GM12878 (cell line): ENCODE data around the gene EMP3. TPM values are rescaled to one million over a fixed set of nuclear protein-coding genes. Genes with fewer than 3 reads are reported as not detected.

Experiments used
- ATF2 ChIP-seq: IDR thresholded peaks from 2 replicates; pipeline ENCODE4 v1.6.1; 2012; ENCODE audit warnings: low read length, inconsistent platforms
- CREM ChIP-seq: IDR thresholded peaks from 2 replicates; pipeline ENCODE4 v1.6.1; 2014; ENCODE audit warnings: antibody characterized with exemption, low read depth
- IKZF1 ChIP-seq: fragments of 450-650 bp; conservative IDR thresholded peaks from 2 replicates; pipeline ENCODE4 v1.6.1; 2017; ENCODE audit warnings: antibody characterized with exemption, mild to moderate bottlenecking
- KDM1A ChIP-seq: fragments of 200-600 bp; sonication (generic); IDR thresholded peaks from 2 replicates; pipeline ENCODE4 v1.6.1; 2016; ENCODE audit warnings: borderline replicate concordance
- LARP7 ChIP-seq: fragments of 450-650 bp; IDR thresholded peaks from 2 replicates; pipeline ENCODE4 v1.6.1; 2017; ENCODE audit warnings: mild to moderate bottlenecking
- MLLT1 ChIP-seq: fragments of 450-650 bp; IDR thresholded peaks from 2 replicates; pipeline ENCODE4 v1.6.1; 2016; ENCODE audit warnings: mild to moderate bottlenecking
- MTA2 ChIP-seq: fragments of 450-650 bp; IDR thresholded peaks from 2 replicates; pipeline ENCODE4 v1.6.1; 2016; ENCODE audit warnings: low read depth, mild to moderate bottlenecking, moderate library complexity
- NBN ChIP-seq: fragments of 450-650 bp; IDR thresholded peaks from 2 replicates; pipeline ENCODE4 v1.6.1; 2016
- NKRF ChIP-seq: fragments of 450-650 bp; conservative IDR thresholded peaks from 2 replicates; pipeline ENCODE4 v1.6.1; 2017; ENCODE audit warnings: mild to moderate bottlenecking, moderate library complexity
- PKNOX1 ChIP-seq: fragments of 450-650 bp; IDR thresholded peaks from 2 replicates; pipeline ENCODE4 v1.6.1; 2016; ENCODE audit warnings: mild to moderate bottlenecking
- RUNX3 ChIP-seq: IDR thresholded peaks from 2 replicates; pipeline ENCODE4 v1.6.1; 2012; ENCODE audit warnings: low read length, inconsistent platforms
- SRF ChIP-seq, 2 experiments: IDR thresholded peaks; 2 replicates each; pipeline ENCODE4 v1.6.1; 2011; ENCODE audit warnings: low read depth in 2 of 2, low read length in 2 of 2, mild to moderate bottlenecking in 1 of 2, moderate library complexity in 1 of 2
- TAF1 ChIP-seq: IDR thresholded peaks from 2 replicates; pipeline ENCODE4 v1.6.1; 2011; ENCODE audit warnings: mild to moderate bottlenecking, low read depth, low read length, borderline replicate concordance
- TARDBP ChIP-seq: IDR thresholded peaks from 2 replicates; pipeline ENCODE4 v1.6.1; 2016; ENCODE audit warnings: borderline replicate concordance
- TBL1XR1 ChIP-seq: IDR thresholded peaks from 2 replicates; pipeline ENCODE4 v1.6.1; 2012; ENCODE audit warnings: low read depth, low read length, improper control_type of control experiment
- TCF12 ChIP-seq: IDR thresholded peaks from 2 replicates; pipeline ENCODE4 v1.6.1; 2011; ENCODE audit warnings: low read depth, mild to moderate bottlenecking, low read length
- ZNF217 ChIP-seq: fragments of 450-650 bp; IDR thresholded peaks from 2 replicates; pipeline ENCODE4 v1.6.1; 2017; ENCODE audit warnings: antibody characterized with exemption, mild to moderate bottlenecking
- polyA plus RNA-seq, 11 experiments: library from polyadenylated mRNA; depleted of rRNA in 4 of 11; unstranded in 6 of 11; stranded (reverse) in 5 of 11; fragments of >200 nt; fragmentation: Nextera tagmentation in 4 of 11; fragmentation: Illumina TruSeq in 1 of 11; extraction: Ambion mirVana in 4 of 11; extraction: Trizol in 1 of 11; gene quantifications; 1 replicate in 1 of 11; 2 replicates in 10 of 11; pipeline versions ENCODE4 v1.2.1 to v1.2.3, GENCODE V29; 2011 to 2016; ENCODE audit warnings: inconsistent platforms in 2 of 11, missing spikeins in 2 of 11, low read depth in 1 of 11
- total RNA-seq, 4 experiments: library from RNA; depleted of rRNA in 3 of 4; stranded (reverse); fragments of >200 nt in 3 of 4; fragmentation: Illumina TruSeq in 1 of 4; extraction: Trizol in 1 of 4; gene quantifications; 2 replicates each; pipeline versions ENCODE4 v1.2.1 to v1.2.3, GENCODE V29; 2013 to 2021
- TF ChIP-seq, protein P1 (sequence below), 3 experiments: IDR thresholded peaks in 2 of 3; conservative IDR thresholded peaks in 1 of 3; 2 replicates each; pipeline ENCODE4 v1.5.1; 2011; ENCODE audit warnings: low read depth in 3 of 3, low read length in 3 of 3, mild to moderate bottlenecking in 3 of 3, control low read depth in 2 of 3, moderate library complexity in 2 of 3, inconsistent platforms in 1 of 3, mixed read lengths in 1 of 3; ENCODE audit not compliant: control insufficient read depth in 2 of 3, insufficient read depth in 1 of 3; ENCODE audit errors: extremely low read depth in 1 of 3
- TF ChIP-seq, protein P2 (sequence below): fragments of 450-650 bp; formaldehyde crosslinking; IDR thresholded peaks from 2 replicates; pipeline ENCODE4 v1.5.0; 2022; ENCODE audit warnings: mild to moderate bottlenecking, missing genetic modification characterization

Gene EMP3
- total and polyA plus RNA-seq, 10 of the 15 experiments (the other 5 are each of a cell fraction or from before 2014, with no cell fraction given) = 53.2 to 224 (median 134) TPM

DNA sequence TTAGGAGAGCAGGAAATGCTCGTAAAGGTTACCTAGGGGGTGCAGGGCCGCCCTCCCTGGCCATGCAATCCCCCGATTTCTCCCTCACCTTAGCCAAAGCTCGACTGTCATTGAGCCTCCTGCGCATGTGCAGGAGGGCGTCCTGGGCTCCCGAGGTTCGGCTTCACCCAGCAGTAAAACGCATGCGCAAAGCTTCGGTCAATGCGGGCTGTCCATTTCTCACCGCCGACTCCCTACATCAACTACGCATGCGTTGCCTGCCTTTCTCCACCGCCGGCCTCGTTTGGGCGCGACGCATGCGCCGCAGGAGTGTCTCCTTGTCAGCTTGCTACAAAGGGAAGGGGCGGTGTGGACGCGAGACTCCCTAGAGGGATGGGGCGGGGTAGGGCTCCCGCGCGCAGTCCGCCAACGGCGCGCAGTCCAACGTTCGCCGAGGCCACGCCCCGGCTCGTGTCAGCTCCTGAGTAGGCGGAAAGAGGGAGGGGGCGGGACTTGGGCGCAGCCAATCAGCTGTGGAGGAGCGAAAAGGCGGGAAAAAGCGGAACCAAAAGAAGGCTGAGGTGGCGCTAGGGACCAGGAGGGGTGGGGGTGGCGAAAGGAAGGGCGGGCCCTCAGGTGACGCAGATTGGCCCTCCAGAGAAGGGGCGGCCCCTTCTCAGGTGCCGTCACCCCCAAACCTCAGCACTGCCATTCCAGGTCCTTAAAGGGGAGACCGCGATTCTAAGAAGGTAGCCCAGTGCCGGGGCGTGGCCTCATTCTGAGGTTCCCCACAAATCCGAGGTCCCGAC is 38.7 kb downstream of the EMP3 start, which contains the start of the genes SYNGR4 and TMEM143 (continued):
- TF ChIP-seq RUNX3 = peak; percentile 76
- no peak for TF ChIP-seq NKRF
- TF ChIP-seq, protein P1, sequence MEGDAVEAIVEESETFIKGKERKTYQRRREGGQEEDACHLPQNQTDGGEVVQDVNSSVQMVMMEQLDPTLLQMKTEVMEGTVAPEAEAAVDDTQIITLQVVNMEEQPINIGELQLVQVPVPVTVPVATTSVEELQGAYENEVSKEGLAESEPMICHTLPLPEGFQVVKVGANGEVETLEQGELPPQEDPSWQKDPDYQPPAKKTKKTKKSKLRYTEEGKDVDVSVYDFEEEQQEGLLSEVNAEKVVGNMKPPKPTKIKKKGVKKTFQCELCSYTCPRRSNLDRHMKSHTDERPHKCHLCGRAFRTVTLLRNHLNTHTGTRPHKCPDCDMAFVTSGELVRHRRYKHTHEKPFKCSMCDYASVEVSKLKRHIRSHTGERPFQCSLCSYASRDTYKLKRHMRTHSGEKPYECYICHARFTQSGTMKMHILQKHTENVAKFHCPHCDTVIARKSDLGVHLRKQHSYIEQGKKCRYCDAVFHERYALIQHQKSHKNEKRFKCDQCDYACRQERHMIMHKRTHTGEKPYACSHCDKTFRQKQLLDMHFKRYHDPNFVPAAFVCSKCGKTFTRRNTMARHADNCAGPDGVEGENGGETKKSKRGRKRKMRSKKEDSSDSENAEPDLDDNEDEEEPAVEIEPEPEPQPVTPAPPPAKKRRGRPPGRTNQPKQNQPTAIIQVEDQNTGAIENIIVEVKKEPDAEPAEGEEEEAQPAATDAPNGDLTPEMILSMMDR (IDR thresholded peaks at IDR 0.05 in 2 of 3, conservative IDR thresholded peaks at IDR 0.05 in 1 of 3; ENCODE audit: control insufficient read depth in 2 of 3, extremely low read depth in 1 of 3, insufficient read depth in 1 of 3, low read depth in 3 of 3, low read length in 3 of 3) = no peak
- peak in 1 of 2 experiments; percentile 10; a peak in 1 of 4 replicates for TF ChIP-seq SRF (IDR thresholded peaks at IDR 0.05; ENCODE audit: low read depth in 2 of 2, low read length in 2 of 2)
- TF ChIP-seq, protein P2, sequence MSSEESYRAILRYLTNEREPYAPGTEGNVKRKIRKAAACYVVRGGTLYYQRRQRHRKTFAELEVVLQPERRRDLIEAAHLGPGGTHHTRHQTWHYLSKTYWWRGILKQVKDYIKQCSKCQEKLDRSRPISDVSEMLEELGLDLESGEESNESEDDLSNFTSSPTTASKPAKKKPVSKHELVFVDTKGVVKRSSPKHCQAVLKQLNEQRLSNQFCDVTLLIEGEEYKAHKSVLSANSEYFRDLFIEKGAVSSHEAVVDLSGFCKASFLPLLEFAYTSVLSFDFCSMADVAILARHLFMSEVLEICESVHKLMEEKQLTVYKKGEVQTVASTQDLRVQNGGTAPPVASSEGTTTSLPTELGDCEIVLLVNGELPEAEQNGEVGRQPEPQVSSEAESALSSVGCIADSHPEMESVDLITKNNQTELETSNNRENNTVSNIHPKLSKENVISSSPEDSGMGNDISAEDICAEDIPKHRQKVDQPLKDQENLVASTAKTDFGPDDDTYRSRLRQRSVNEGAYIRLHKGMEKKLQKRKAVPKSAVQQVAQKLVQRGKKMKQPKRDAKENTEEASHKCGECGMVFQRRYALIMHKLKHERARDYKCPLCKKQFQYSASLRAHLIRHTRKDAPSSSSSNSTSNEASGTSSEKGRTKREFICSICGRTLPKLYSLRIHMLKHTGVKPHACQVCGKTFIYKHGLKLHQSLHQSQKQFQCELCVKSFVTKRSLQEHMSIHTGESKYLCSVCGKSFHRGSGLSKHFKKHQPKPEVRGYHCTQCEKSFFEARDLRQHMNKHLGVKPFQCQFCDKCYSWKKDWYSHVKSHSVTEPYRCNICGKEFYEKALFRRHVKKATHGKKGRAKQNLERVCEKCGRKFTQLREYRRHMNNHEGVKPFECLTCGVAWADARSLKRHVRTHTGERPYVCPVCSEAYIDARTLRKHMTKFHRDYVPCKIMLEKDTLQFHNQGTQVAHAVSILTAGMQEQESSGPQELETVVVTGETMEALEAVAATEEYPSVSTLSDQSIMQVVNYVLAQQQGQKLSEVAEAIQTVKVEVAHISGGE (CRISPR knock-in tag) = no peak
- peak; percentile 100 for TF ChIP-seq IKZF1
- TF ChIP-seq NBN = no peak; the same call in 1 of the 2 replicates
- TF ChIP-seq TCF12 = no peak
- TF ChIP-seq ZNF217 = no peak
- no peak for TF ChIP-seq KDM1A
- TF ChIP-seq CREM = no peak; the same call in none of the 2 replicates
- no peak for TF ChIP-seq MTA2
- TF ChIP-seq LARP7 = no peak
- peak; percentile 84 for TF ChIP-seq PKNOX1
- no peak for TF ChIP-seq TARDBP
- no peak for TF ChIP-seq ATF2
- 0 out of 2 replicates have a peak, but pooled peaks have one; percentile 3 for TF ChIP-seq MLLT1
- peak; percentile 24; the same call in 1 of the 2 replicates for TF ChIP-seq TAF1
- TF ChIP-seq TBL1XR1 = no peak
